Pons (tissue), 1 donor: Measurements from ENCODE around the gene MVD.
"Not testable (repeated sequence)": the region's sequence is repeated elsewhere in the genome, so short reads cannot be mapped to it uniquely, and the experiment has no call there.

Experiments used
- DNase-seq: peaks from one replicate; pipeline ENCODE4 v3.0.0-alpha.2; 2016; ENCODE audit warnings: low spot score

Gene MVD

DNA sequence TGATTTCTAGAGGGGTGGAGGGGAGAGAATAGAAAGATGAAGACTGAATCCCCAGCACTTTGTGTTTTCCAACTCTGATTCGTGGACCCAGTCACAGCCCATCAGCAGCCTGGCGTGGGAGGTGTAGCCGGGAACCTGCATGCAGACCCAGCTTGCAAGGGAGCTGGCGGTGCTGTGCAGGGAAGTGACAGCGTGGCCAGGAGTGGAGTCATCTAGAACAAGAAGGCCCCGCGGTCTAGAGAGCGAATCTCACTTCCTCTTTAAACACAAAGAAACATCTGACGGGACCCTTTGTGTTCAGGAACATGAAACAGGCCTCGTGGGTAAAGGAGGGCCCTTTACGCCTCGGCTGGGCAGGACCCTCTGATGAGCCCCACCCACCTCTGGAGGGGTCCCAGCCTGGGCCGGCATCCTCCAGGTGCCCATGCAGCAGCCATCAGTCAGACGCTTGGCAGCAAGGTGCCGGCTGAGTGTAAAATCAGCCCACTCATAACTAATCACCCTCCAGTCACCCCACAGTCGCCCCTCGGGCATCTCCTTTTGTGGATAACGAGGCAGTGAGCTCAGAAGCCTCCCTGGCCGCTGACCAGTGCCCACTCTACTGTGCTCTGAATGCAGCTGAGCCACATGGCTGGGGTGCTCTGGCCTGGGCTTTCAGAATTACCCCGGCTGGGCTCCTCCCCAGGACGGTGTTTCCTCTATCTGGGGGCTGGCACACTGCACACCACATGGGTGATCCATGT lies 19.0 kb upstream of the MVD start:
- DNase-seq, result peak; percentile 81

DNA sequence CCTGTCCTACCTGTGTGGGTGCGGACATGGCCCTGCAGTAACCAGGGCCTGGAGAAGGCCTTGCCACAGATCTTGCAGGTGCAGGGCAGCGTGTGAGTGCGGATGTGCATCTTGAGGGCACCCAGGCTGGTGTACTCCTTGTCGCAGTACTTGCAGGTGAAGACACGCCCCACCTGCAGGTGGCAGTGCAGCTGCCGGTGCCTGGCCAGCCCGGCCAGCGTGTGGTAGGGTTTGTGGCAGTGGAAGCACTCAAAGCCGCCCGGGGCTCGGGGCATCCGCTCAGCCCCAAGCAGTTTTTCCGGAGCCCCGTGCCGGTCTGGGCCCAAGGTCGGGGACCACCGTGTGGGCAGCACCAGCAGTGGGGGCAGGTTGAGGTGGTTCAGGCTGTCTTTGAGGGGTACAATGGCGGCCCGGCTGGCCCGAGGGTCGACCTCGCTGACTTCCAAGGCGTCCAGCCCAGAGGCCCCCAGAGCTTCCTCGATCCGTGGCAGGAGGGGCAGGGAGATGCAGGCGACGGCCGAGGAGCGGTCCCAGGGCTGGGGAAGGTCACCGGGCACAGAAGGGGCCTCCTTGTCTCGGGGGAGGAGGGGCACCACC lies 18.3 kb upstream of the MVD start:
- DNase-seq, result no peak

DNA sequence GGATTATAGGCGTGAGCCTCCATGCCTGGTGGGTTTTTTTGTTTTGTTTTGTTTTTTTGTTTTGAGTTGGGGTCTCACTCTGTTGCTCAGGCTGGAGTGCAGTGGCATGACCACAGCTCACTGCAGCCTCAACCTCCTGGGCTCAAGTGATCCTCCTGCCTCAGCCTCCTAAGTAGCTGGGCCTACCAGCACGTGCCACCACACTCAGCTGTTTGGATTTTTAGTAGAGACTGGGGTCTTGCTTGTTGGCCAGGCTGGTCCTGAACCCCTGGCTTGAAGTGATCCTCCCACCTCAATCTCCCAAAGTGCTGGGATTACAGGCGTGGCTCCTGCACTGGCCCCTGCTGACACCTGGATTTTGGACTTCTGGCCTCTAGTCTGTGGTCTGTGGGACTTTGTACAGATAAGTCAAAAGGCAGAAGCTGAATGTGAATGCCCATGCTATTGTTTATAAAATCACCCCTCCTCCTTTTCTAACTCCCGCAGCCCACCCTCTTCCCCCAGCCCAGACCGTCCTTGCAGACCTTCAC lies 17.7 kb upstream of the MVD start:
- DNase-seq, result no peak

DNA sequence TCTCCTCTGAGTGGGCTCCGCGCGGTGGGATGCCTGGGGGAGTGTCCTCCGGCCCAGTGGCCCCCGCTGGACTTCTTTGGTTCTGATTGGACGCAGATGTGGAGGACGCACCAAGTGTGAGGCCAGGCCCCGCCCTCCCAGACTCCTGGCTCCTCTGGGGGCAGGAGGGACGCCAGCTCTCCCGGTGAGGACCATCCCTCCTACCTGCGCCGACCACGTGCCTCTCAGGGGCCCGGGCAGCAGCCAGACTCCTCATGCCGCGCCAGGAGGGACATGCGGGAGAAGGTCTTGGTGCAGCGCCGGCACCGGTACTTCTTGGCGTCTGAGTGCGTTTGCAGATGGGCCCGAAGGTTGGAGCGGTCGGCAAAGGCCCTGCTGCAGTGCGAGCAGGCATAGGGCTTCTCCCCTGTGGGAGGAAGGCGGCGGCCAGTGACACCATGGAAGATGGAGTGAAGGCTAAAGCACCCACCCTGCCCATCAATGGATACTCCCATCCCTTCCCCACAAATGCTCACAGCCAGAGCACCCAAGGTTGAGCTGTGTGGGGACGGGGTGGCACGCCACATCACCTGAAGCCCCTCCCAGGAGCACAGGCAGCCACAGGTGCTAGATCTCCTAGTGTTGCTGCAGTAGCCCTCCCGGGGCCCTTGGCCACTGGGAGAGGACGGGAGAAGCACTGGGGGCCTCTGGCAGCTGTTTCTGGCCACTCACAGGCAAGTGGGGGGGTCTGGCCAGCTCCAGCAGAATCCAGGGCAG lies 15.5 kb upstream of the MVD start:
- no peak for DNase-seq

DNA sequence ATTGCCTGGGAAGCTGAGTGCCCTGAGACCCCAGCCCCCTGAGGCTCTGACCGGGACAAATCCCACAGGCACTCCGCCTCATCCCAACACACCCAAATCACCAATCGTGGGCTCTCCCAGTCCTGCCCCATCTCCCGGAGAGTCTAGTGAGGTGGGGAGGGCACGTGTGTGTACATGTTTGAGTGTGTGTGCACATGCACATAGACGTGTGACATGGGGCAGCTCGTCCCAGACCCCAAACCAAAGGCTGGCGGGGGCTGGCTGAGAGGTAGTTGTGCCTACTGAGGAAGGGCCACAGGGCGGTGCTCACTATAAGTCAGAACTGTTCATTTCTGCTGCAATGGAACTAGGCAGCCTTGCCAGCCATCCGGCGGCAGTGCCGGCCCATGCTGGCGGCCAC lies 14.8 kb upstream of the MVD start:
- no peak for DNase-seq

DNA sequence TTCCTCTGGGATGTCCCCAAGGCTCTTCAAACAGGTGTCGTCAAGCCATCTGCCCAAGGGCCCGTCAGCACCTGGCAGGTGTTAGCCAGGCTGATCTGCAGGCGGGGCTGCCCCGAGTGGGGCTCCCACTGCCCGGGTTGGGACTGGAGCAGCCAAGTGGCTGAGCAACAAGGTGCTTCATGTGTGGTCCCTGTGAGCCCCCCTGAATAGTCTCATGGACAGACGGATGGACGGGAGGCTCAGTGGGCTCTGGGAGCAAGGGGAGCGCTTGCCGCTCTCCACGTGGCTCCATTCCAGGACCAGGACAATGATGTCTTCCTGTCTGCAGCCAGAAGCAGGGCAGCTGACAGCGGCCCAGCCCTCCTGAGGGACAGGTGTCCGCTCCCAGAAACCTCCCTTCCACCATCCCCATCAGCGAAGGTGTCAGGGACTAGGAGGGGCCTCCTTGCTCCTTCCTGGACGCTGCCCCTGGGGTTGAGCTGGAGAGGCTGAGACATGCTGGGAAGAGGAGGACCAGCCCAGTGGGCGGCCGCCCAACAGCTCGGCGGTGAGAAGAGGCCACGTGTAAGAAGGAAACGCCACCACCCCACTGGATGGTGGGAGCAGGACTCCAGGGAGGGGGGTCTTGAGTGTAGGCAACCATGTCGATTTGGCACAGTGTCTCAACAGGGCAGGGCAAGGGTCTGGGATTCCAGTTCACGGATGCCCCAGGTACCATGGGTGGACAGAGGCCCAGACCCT lies 13.8 kb upstream of the MVD start:
- no peak for DNase-seq

DNA sequence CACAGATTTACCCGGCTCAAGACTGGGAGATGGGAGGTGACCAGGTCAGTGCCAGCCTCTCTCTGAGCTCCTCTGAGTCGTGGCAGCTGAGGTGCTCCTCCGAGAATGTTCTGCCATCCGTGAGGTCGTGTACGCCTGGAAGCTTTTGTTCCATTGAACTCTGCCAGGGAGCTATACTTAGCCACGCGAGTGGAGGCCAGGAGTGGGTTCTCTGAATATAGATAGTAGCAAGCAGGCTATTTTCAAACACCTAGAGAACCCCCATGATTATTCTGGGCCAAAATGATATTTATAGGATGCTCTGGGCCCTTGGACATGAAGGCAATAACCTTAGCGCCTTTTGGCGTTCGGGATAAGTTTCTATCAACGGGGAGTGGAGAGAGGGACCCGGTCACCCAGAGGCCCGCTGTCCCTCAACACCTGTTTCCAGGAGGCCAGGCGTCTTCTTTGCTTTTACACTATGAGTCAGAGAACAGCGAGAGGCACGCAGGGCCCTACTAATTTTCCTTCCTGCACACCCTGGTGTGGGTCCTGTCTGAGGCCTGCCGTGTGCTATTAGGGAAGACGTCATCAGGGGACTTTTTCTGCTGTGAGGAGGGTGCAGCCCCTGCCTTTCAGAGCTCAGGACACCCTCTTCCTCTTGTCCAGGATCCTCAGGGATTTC lies 11.0 kb upstream of the MVD start:
- no peak for DNase-seq

DNA sequence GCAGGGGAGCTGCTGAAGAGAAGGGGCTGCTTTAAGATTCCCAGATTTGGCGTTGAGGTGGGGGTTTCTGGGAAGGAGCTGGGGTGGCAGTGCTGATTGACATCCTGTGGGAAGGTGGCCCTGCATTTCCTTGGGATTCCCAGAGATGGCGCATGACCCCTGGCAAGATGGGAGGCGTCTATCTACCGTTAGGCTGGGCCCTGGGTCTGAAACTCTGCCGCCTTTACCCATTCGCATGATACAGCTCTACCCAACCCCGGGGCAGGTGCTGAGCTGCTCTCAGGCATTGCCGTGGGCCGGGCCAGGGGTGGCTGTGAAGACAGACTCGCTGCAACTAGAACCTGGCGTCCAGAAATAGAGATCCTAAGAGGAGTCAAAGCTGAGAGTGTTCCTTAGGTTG lies 9.9 kb upstream of the MVD start:
- no peak for DNase-seq

DNA sequence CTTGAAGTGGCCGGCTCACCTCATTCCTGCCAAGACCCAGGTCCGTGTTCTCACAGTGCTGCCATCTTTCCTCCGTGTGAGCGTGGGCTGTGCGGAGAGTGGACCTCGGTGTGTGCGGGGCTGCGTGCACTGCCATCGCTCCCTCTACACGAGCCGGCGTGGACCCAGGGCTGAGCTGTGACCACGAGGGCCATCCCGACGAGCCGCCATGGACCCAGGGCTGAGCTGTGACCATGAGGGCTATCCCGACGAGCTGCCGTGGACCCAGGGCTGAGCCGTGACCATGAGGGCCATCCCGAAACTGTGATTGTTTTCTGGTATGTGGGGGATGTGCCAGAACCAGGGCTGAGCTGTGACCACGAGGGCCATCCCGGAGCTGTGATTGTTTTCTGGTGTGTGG lies 8.9 kb upstream of the MVD start:
- no peak for DNase-seq

DNA sequence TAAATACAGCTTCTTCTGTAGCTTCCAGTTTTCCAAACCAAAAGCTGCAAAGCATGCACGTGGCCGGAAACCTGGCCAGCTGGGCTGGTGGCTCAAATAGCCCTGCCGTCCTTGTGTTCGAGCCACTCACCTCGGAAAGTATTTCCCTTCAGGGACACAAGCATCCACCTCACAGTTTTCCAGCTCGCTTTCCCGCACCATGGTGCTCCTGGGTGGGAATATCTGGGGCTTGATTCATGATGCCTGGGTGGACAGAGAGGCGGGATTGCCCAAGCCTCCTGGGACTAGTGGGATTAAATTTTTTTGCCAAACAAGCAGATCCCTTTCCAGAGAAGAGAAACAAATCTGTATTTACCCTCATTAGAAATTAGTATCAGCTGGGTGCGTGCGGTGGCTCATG lies 7.1 kb upstream of the MVD start:
- DNase-seq, result no peak

DNA sequence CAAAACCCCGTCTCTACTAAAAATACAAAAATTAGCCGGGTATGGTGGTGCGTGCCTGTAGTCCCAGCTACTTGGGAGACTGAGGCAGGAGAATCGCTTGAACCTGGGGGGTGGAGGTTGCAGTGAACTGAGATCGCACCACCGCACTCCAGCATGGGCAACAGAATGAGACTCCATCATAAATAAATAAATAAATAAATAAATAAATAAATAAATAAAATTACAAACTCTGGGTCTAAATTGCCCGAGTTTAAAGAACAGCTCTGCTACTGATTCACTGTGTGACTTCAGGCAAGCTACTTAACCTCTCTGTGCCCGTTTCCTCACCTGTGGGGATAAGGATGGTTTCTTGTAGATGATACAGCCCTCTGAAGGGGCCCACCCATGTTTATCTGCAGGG lies 6.6 kb upstream of the MVD start:
- not testable (repeated sequence) for DNase-seq

DNA sequence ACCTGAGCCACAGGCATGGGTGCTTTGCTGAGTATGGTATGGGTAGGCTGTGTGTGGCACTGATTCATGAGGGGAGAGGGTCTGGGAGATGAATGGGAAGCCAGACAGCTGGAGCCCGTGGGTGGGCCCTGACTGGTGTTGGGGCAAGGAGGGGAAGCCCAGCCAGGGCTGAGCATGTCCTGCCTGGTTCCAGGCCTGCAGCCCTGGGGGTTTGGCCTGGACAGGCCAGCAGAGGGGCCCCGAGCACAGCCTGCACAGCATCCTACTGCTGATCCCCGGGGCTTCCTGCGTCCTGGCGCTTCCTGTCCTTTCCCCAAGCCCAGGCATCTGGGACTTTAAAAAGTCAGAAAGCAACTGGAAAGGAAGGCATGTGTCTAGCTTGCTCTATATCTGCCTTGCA lies 4.6 kb upstream of the MVD start:
- DNase-seq, result no peak

DNA sequence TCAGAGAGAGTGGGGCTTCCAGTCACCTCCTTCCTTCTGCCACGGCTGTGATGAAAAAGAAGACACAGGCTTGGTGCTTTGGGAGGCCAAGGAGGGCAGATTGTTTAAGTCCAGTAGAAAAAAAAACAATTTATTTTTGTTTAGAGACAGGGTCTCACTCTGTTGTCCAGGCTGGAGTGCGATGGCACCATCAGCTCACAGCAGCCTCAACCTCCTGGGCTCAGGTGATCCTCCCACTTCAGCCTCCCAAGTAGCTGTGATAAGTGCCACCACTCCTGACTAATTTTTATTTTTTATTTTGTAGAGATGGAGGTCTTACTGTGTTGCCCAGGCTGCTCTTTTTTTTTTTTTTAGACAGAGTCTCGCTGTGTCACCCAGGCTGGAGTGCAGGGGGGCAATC lies 2.7 kb upstream of the MVD start:
- DNase-seq, result no peak

DNA sequence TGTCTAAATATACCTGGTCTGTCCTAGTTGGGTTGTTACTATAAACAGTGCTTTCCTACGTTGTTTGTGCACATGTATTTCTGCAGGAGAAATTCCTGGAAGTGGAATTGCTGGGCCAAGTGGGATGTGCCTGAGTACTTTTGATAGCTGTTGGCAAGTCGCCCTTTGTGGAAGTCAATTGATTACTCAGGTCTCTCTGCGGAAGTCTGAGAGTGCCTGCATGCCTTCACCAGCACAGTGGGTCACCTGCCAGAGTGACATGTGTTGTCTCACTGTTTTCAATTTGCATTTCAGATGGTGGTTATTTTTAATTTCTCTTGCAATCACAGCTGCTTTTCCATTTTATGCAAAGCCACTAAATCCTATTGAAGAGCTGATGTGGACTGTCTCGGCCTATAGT lies 2.3 kb upstream of the MVD start:
- no peak for DNase-seq

DNA sequence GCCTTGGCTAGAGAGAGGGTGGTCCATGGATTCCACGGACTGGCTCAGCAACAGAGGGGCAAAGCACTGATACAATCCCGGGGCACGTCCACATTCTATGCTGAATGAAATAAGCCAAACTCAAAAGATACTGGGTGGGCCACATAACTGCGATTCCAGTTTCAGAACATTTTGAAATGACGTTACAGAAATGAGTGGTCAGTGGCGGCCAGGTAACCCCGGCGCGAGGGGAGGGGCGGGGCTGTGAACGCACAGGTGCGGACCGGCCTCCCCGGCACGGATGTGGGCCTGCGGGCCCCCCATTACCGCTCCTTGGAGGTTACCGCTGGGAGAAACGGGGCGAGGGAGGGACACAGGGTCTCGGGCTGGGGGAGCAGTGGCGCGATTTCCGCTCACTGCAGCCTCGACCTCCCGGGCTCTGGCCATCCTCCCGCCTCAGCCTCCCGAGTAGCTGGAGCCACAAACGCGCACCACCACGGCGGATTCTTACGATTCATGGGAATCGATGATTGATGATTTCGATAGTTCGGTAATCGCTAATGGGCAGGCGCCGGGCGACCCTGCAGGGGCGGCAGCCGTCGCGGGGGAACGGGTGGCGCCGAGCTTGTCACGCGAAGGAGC lies 559 bp downstream of the MVD start:
- DNase-seq, result no peak

DNA sequence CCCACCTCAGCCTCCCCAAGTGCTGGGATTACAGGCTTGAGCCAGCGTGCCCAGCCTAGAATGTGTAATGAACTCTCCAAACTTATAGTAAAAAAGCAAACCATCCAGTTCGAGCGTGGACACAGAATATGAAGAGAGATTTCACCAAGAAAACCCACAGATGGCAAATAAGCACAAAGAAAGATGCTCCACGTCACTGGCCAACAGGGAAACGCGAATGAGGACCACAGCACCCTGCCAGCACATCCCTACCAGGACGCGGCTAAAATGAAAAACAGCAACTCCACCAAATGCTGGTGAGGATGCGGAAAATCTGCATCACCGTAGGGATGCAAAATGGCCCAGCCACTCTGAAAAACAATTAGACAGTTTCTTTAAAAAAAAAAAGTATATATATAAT lies 1.4 kb downstream of the MVD start:
- DNase-seq, result no peak

DNA sequence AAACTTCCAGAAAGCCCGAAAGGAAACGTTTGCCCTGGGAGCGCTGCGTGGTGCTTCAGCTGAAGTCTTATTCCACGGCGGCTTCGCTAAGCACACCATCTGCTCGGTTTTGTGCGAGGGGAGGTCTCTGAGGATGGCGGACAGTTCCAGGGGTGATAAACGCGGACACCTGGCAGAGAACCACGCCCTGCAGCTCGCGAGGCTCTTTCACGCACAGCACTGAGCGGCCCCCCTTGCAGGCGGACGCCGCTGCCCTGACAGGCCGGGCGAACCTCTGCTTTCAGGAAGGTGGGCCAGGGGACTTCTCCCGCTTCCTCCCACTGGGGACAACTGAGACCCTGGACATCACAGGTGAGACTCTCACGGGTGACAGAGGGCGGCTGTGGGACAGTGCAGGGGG lies 3.7 kb downstream of the MVD start:
- no peak for DNase-seq

DNA sequence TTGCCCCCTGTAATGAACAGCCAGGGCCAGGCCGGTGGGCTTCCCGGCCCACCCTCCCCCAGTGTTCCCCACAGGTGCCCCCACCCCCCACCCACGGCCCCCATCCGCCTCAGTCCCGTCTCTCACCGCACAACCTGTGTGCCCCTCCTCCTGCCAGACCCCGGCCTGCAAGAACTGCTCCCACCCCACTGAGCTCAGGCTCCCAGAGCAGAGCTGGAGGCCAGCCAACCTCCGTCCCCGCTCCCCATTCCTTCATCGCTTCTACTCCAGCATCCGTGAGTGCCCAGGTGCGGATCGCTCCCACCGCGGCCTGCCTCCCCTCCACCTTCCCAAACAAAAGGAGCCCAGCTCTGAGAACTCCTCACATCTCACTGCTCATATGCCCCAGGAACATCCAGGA lies 4.2 kb downstream of the MVD start:
- DNase-seq, result no peak

DNA sequence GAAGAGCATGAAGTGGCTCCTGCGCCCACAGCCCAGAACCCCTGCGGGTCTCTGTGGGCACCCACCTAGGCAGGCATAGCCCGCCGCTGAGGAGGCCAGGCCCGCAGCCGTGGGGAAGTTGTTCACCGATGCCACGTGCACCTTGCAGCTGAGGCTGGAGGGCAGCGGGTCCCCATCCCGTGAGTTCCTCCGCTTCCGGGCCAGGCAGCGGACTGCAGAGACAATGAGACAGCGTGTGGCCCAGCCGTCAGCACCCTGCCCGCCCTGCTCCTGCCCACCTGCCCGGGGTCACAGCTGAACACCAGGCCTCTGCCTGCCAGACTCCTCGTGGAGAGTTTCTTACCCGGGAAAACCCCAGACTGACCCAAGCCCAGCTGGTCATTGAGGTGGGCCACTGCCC lies 5.5 kb downstream of the MVD start:
- no peak for DNase-seq

DNA sequence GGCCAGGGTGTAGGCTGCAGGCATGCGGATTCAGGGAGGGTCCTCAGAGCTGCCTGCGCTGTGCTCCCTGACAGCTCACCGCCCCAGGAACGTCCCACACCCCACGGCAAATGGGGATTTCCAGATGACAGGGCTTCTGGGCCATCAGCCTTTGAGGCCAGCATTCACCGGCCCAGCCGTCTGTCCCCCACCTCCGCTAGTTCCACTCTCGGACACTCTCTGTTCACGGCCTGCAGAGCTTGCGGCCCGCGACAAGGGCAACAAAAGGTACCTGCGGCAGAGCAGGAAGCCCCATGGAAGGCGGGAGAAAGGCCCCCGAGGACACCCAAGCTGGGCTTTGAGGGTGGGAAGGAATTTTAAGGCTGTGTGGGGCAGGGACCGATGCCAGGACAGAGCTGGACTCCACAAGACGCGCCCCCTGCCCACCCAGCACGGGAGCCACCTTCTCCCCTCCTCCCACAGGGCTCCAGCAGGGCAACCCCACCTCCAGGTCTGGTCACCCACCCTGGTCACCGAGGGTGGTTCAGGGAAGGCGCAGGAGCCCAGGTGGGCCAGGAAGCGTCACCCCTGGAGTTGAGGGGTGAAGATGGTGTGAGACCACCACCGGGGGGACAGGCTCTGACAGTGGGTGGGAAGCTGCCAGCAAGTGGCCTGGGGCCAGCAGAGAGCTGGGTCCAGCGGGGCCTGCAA lies 6.5 kb downstream of the MVD start:
- DNase-seq, result no peak

DNA sequence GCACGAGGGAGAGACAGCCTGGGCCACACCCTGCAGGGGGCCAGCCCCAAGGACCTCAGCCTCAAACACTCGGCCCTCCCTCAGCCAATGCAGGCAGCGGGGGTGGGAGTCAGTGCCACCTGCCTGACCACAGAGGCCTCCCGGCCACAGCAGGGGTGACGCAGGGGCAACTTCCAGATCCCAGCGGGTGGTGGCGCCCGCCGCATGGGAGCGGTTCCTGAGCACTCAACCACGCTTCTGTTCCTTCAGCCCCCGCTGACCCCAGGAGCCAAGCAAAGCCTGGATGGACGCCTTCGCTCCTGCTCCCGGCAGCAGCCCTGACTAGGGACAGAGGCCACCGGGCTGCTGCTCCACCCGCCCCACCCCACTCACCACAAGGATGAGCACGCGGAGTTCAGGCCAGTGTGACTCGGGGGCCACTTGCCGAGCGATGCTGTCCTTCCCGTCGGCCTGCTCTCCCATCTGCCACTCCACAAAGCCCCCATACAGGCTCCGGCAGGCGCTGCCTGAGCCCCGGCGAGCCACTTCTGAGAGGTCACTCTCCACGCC lies 7.1 kb downstream of the MVD start:
- no peak for DNase-seq
